ENCODE data around the gene FANCD2. TPM values are rescaled to one million over a fixed set of nuclear protein-coding genes. Genes with fewer than 3 reads are reported as not detected.
"Not testable (repeated sequence)": the region's sequence is repeated elsewhere in the genome, so short reads cannot be mapped to it uniquely, and the experiment has no call there.

The FANCD2 gene
- polyA plus RNA-seq, 3 donors, result 1.3 to 11.6 (median 2.4) TPM

GRCh38 chr3:10041034-10041433 lies 14.8 kb downstream of the FANCD2 start:
- no peak overlapping the region for H3K27ac ChIP-seq (ENCODE audit: low read depth in 1 of 2, low read length in 2 of 2)
- Mint-ChIP-seq H3K4me3 (no peak overlapping the region), H3K4me1 (no peaks in the 10 kb centered on the region), H3K36me3 (peaks cover 44 to 54% of the 10 kb centered on the region in 2 donors), H3K27ac (no peak overlapping the region), H3K9me3 (no peaks in the 10 kb centered on the region), H3K27me3 (ENCODE audit: low read depth in 3 of 3) (peaks cover 0 to 1% (median 0%) of the 10 kb centered on the region in 3 donors)
- no peak for TF ChIP-seq CTCF (IDR thresholded peaks at IDR 0.05)
- no peak overlapping the region for H3K4me3 ChIP-seq (replicated peaks in 1 of 3; ENCODE audit: low read depth in 2 of 3, low read length in 3 of 3)
- no peak overlapping the region for H3K9ac ChIP-seq (ENCODE audit: insufficient read depth, low read length, poor library complexity, severe bottlenecking)
- no peaks in the 10 kb centered on the region for H4K20me1 ChIP-seq (ENCODE audit: insufficient read depth, low read length)
- no peaks in the 10 kb centered on the region for H3K27me3 ChIP-seq (ENCODE audit: control insufficient read depth in 2 of 2, insufficient read depth in 2 of 2, low read length in 2 of 2)
- 100% methylated on average over 2 of the region's 5 CpGs for WGBS (ENCODE audit: insufficient coverage)
- no peak overlapping the region for H2AFZ ChIP-seq (ENCODE audit: insufficient read depth, low read depth, low read length, poor library complexity, severe bottlenecking)
- intact Hi-C loops (cut with micrococcal nuclease), result no loop called here
- no peaks in the 10 kb centered on the region for H3K4me1 ChIP-seq (ENCODE audit: control insufficient read depth in 1 of 2, insufficient read depth in 2 of 2, low read length in 2 of 2)
- H3K36me3 ChIP-seq (replicated peaks in 1 of 2; ENCODE audit: control insufficient read depth in 1 of 2, insufficient read depth in 2 of 2, low read length in 2 of 2), result peaks cover 22 to 55% of the 10 kb centered on the region in 2 donors
- H3K4me2 ChIP-seq (replicated peaks; ENCODE audit: extremely low read depth, low read length, poor library complexity, severe bottlenecking), result no peak overlapping the region
- DNase-seq, result no peak
- no peaks in the 10 kb centered on the region for H3K79me2 ChIP-seq (ENCODE audit: insufficient read depth, low read length)
- no peaks in the 10 kb centered on the region for H3K9me3 ChIP-seq (replicated peaks in 1 of 2; ENCODE audit: control insufficient read depth in 1 of 2, insufficient read depth in 1 of 2, low read length in 2 of 2)

- Histone ChIP-seq H3K4me3 (replicated peaks in 1 of 3; ENCODE audit: low read depth in 2 of 3, low read length in 3 of 3) (no peak overlapping the region), H3K9ac (ENCODE audit: insufficient read depth, low read length, poor library complexity, severe bottlenecking) (no peak overlapping the region), H3K27me3 (ENCODE audit: control insufficient read depth in 2 of 2, insufficient read depth in 2 of 2, low read length in 2 of 2) (no peaks in the 10 kb centered on the region), H4K20me1 (ENCODE audit: insufficient read depth, low read length) (no peaks in the 10 kb centered on the region), H3K9me3 (replicated peaks in 1 of 2; ENCODE audit: control insufficient read depth in 1 of 2, insufficient read depth in 1 of 2, low read length in 2 of 2) (no peaks in the 10 kb centered on the region), H3K36me3 (replicated peaks in 1 of 2; ENCODE audit: control insufficient read depth in 1 of 2, insufficient read depth in 2 of 2, low read length in 2 of 2) (peaks cover 6 to 36% of the 10 kb centered on the region in 2 donors), H3K27ac (ENCODE audit: low read depth in 1 of 2, low read length in 2 of 2) (no peak overlapping the region), H2AFZ (ENCODE audit: insufficient read depth, low read depth, low read length, poor library complexity, severe bottlenecking) (no peak overlapping the region), H3K4me1 (ENCODE audit: control insufficient read depth in 1 of 2, insufficient read depth in 2 of 2, low read length in 2 of 2) (no peaks in the 10 kb centered on the region), H3K79me2 (ENCODE audit: insufficient read depth, low read length) (no peaks in the 10 kb centered on the region), H3K4me2 (replicated peaks; ENCODE audit: extremely low read depth, low read length, poor library complexity, severe bottlenecking) (no peak overlapping the region)
- DNase-seq, result no peak
- no peaks in the 10 kb centered on the region for H3K9me3 Mint-ChIP-seq
- peaks cover 39 to 51% of the 10 kb centered on the region in 2 donors for H3K36me3 Mint-ChIP-seq
- no peaks in the 10 kb centered on the region for H3K27me3 Mint-ChIP-seq (ENCODE audit: low read depth in 3 of 3)
- intact Hi-C loops (cut with micrococcal nuclease), result no loop called here
- no peak overlapping the region for H3K27ac Mint-ChIP-seq
- no peak for TF ChIP-seq CTCF (IDR thresholded peaks at IDR 0.05)
- H3K4me1 Mint-ChIP-seq, result no peaks in the 10 kb centered on the region
- H3K4me3 Mint-ChIP-seq, result no peak overlapping the region
- WGBS (ENCODE audit: insufficient coverage), result 90% methylated on average over 2 of the region's 2 CpGs
Measured at GRCh38 chr3:10047876-10048275, 21.6 kb downstream of the FANCD2 start.

GRCh38 chr3:10053054-10053453 lies 26.8 kb downstream of the FANCD2 start:
- H3K4me3 Mint-ChIP-seq; intact Hi-C loops (cut with micrococcal nuclease); H3K4me1 Mint-ChIP-seq; H3K4me3 ChIP-seq (replicated peaks in 1 of 3; ENCODE audit: low read depth in 2 of 3, low read length in 3 of 3); H3K4me2 ChIP-seq (replicated peaks; ENCODE audit: extremely low read depth, low read length, poor library complexity, severe bottlenecking); H3K27me3 Mint-ChIP-seq (ENCODE audit: low read depth in 3 of 3); H3K9ac ChIP-seq (ENCODE audit: insufficient read depth, low read length, poor library complexity, severe bottlenecking); H3K9me3 Mint-ChIP-seq; H3K27ac ChIP-seq (ENCODE audit: low read depth in 1 of 2, low read length in 2 of 2); H3K79me2 ChIP-seq (ENCODE audit: insufficient read depth, low read length); H2AFZ ChIP-seq (ENCODE audit: insufficient read depth, low read depth, low read length, poor library complexity, severe bottlenecking); H3K27me3 ChIP-seq (ENCODE audit: control insufficient read depth in 2 of 2, insufficient read depth in 2 of 2, low read length in 2 of 2); H3K27ac Mint-ChIP-seq; H3K4me1 ChIP-seq (ENCODE audit: control insufficient read depth in 1 of 2, insufficient read depth in 2 of 2, low read length in 2 of 2); H3K9me3 ChIP-seq (replicated peaks in 1 of 2; ENCODE audit: control insufficient read depth in 1 of 2, insufficient read depth in 1 of 2, low read length in 2 of 2); DNase-seq; H4K20me1 ChIP-seq (ENCODE audit: insufficient read depth, low read length): not testable (repeated sequence)
- H3K36me3 Mint-ChIP-seq, result peaks cover 27 to 46% of the 10 kb centered on the region in 2 donors
- no CpG with 5 or more reads among the region's 6 CpGs for WGBS (ENCODE audit: insufficient coverage)
- H3K36me3 ChIP-seq (replicated peaks in 1 of 2; ENCODE audit: control insufficient read depth in 1 of 2, insufficient read depth in 2 of 2, low read length in 2 of 2), result peaks cover 4 to 25% of the 10 kb centered on the region in 2 donors
